Measurements from ENCODE around the gene CCDC187. TPM values are rescaled to one million over a fixed set of nuclear protein-coding genes. Genes with fewer than 3 reads are reported as not detected.

CCDC187 gene
- total and polyA plus RNA-seq, 10 donors, result 0.03 to 0.20 (median 0.11) TPM; not detected in 2

DNA sequence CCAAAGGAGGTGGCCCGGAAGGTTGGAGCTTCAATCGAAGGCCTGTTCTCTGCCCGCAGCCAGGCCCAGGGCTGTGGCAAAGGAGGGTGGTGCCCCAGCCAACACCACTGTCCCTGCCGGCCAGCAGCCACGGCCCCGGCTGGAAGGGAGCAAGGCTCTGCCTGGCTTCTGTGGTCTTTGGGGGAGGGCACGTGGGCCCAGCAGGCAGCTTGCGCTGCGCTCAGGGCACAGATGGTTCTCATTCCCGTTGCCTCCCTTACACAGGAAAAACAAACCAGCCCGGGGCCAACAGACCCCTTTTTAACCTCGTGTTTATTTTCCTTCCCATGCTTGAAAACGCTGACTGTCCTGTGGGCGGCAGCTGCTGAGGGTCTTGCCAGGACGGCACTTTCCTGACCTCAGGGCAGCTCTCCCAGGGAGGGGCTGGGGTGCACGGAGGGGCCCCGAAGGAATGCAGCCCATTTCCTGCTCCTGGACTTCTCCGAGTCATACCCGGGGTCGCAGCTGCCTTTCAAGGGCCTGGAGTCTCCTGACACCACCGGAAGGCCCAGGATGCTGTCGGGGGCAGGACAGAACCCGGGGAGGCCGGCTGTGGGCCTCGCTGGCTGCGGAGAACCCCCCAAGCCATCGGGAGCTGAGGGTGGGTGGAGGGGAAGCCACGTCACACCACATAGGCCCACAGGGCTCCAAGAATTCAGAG, 22.3 kb upstream of the CCDC187 start:
- WGBS, 5 donors, result 13 to 21% (median 18%) methylated on average over 14 to 28 of the region's 28 CpGs
- Histone ChIP-seq H3K36me3 (no peaks in the 10 kb centered on the region), H3K4me1 (peaks cover 13 to 50% (median 32%) of the 10 kb centered on the region in 6 donors), H3K27me3 (replicated peaks in 1 of 7) (peaks cover 0 to 52% (median 12%) of the 10 kb centered on the region in 7 donors), H3K27ac (peak overlapping the region in 7 of 8 donors; percentile 54 to 81 (median 77)), H3K9me3 (no peaks in the 10 kb centered on the region), H3K4me3 (peak overlapping the region in 1 of 8 donors; percentile 75)
- DNase-seq, result no peak
- intact Hi-C loops (cut with DNase I; ENCODE audit: low total_unique reads), result no loop called here
- no peak for TF ChIP-seq CTCF (IDR thresholded peaks at IDR 0.05 in 8 of 11, conservative IDR thresholded peaks at IDR 0.05 in 3 of 11)
- no peak for TF ChIP-seq POLR2A (IDR thresholded peaks at IDR 0.05)
- peak; percentile 50 to 76 (median 53) for TF ChIP-seq POLR2AphosphoS5 (IDR thresholded peaks at IDR 0.05)

DNA sequence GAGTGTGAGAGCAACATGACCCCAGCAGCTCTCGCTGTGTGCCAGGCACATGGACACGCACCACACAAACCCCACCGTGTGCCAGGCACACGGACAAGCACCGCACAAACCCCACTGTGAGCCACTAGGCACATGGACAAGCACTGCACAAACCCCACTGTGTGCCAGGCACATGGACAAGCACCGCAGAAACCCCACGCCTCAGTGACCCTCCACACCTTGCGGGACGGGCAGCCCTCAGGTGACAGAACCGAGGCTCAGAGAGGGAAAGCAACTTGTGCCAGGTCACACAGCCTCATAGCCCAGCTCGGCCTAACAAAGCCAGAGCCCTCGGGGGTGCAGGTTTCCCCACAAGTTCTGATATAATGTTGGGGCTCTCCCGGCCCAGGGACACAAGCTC, 21.5 kb upstream of the CCDC187 start:
- no peak for DNase-seq
- Histone ChIP-seq H3K27me3 (replicated peaks in 1 of 7) (peaks cover 0 to 52% (median 12%) of the 10 kb centered on the region in 7 donors), H3K4me3 (no peak overlapping the region), H3K36me3 (no peaks in the 10 kb centered on the region), H3K4me1 (peaks cover 13 to 44% (median 32%) of the 10 kb centered on the region in 6 donors), H3K27ac (peak overlapping the region in 4 of 8 donors; percentile 77 to 81 (median 78)), H3K9me3 (no peaks in the 10 kb centered on the region)
- TF ChIP-seq CTCF (IDR thresholded peaks at IDR 0.05 in 8 of 11, conservative IDR thresholded peaks at IDR 0.05 in 3 of 11), result no peak
- no peak for TF ChIP-seq POLR2A (IDR thresholded peaks at IDR 0.05)
- TF ChIP-seq POLR2AphosphoS5 (IDR thresholded peaks at IDR 0.05), result no peak
- intact Hi-C loops (cut with DNase I; ENCODE audit: low total_unique reads), result no loop called here
- WGBS, 5 donors, result 80 to 96% (median 90%) methylated on average over 4 to 13 of the region's 13 CpGs

GRCh38 chr9:136324501-136325300, 20.8 kb upstream of the CCDC187 start:
- no peak overlapping the region for H3K4me3 ChIP-seq
- WGBS, 5 donors, result 71 to 88% (median 77%) methylated on average over 13 to 24 of the region's 24 CpGs
- TF ChIP-seq CTCF (IDR thresholded peaks at IDR 0.05 in 8 of 11, conservative IDR thresholded peaks at IDR 0.05 in 3 of 11), result no peak
- TF ChIP-seq POLR2A (IDR thresholded peaks at IDR 0.05), result no peak
- no peak for TF ChIP-seq POLR2AphosphoS5 (IDR thresholded peaks at IDR 0.05)
- DNase-seq, result no peak
- H3K36me3 ChIP-seq, result no peaks in the 10 kb centered on the region
- intact Hi-C loops (cut with DNase I; ENCODE audit: low total_unique reads), result no loop called here
- H3K4me1 ChIP-seq, result peaks cover 13 to 38% (median 30%) of the 10 kb centered on the region in 6 donors
- peaks cover 0 to 52% (median 12%) of the 10 kb centered on the region in 7 donors for H3K27me3 ChIP-seq (replicated peaks in 1 of 7)
- no peaks in the 10 kb centered on the region for H3K9me3 ChIP-seq
- peak overlapping the region in 1 of 8 donors; percentile 79 for H3K27ac ChIP-seq

DNA sequence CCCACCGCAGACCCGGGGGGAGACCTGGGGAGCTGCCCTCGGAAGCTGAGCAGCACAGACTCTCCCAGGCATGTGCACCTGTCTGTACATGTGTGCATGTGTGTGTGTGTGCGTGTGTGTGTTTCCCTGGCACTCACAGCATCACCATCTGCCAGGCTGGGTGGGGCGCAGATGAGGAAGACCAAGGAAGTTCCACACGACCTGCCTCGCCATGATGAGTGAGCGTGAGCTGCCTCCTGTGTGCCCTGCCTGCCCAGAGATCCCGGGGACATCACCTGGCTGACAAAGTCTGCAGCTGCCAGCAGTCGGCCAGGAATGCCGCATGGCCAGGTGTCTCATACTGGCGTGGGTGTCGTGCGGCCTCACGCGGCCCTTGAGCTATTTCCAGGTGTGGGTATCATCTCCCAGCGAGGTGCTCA, 19.5 kb upstream of the CCDC187 start:
- TF ChIP-seq POLR2A (IDR thresholded peaks at IDR 0.05), result no peak
- TF ChIP-seq CTCF (IDR thresholded peaks at IDR 0.05 in 8 of 11, conservative IDR thresholded peaks at IDR 0.05 in 3 of 11), result no peak
- TF ChIP-seq POLR2AphosphoS5 (IDR thresholded peaks at IDR 0.05), result no peak

More for the DNA sequence above, 19.5 kb upstream of the CCDC187 start:
- Histone ChIP-seq H3K36me3 (no peaks in the 10 kb centered on the region), H3K27ac (no peak overlapping the region), H3K4me3 (no peak overlapping the region), H3K9me3 (no peaks in the 10 kb centered on the region), H3K27me3 (replicated peaks in 1 of 7) (peaks cover 0 to 40% (median 12%) of the 10 kb centered on the region in 7 donors), H3K4me1 (peaks cover 9 to 32% (median 21%) of the 10 kb centered on the region in 6 donors)
- WGBS, 5 donors, result 60 to 78% (median 65%) methylated on average over 9 to 17 of the region's 17 CpGs
- no peak for DNase-seq
- intact Hi-C loops (cut with DNase I; ENCODE audit: low total_unique reads), result no loop called here

Data from spleen (tissue), 11 donors.